T-helper 1 cell treated with Interleukin-12 subunit alpha and Interleukin-12 subunit beta and Interleukin-4 antibody, amounts not matched to agents 30 μg/mL and 1 μg/mL, for 36 hours (primary cell): Measurements from ENCODE around the gene NKX6-2.

Experiments
- H3K27ac Mint-ChIP-seq: one replicate; pipeline ENCODE4 v1.8.0; 2021; ENCODE audit warnings: mild to moderate bottlenecking, mixed read lengths
- H3K27me3 Mint-ChIP-seq: one replicate; pipeline ENCODE4 v1.8.0; 2021; ENCODE audit warnings: low read depth, mixed read lengths
- H3K36me3 Mint-ChIP-seq: one replicate; pipeline ENCODE4 v1.8.0; 2021; ENCODE audit warnings: low read depth, mixed read lengths
- H3K4me1 Mint-ChIP-seq: one replicate; pipeline ENCODE4 v1.8.0; 2021; ENCODE audit warnings: low read depth, mixed read lengths
- H3K4me3 Mint-ChIP-seq: one replicate; pipeline ENCODE4 v1.8.0; 2021; ENCODE audit warnings: mild to moderate bottlenecking, moderate library complexity, mixed read lengths
- H3K9me3 Mint-ChIP-seq: one replicate; pipeline ENCODE4 v1.8.0; 2021; ENCODE audit warnings: mixed read lengths

The NKX6-2 gene

GRCh38 chr10:132817701-132818211, 31.8 kb upstream of the NKX6-2 start:
- H3K36me3 Mint-ChIP-seq: no peaks in the 10 kb centered on the region
- H3K9me3 Mint-ChIP-seq: peaks cover 3% of the 10 kb centered on the region
- no peak overlapping the region for H3K27ac Mint-ChIP-seq
- no peaks in the 10 kb centered on the region for H3K27me3 Mint-ChIP-seq
- no peak overlapping the region for H3K4me3 Mint-ChIP-seq
- no peaks in the 10 kb centered on the region for H3K4me1 Mint-ChIP-seq

- H3K4me1 Mint-ChIP-seq: no peaks in the 10 kb centered on the region
- no peak overlapping the region for H3K4me3 Mint-ChIP-seq
- no peaks in the 10 kb centered on the region for H3K27me3 Mint-ChIP-seq
- H3K9me3 Mint-ChIP-seq: peaks cover 3% of the 10 kb centered on the region
- no peaks in the 10 kb centered on the region for H3K36me3 Mint-ChIP-seq
- H3K27ac Mint-ChIP-seq: no peak overlapping the region
Observed at GRCh38 chr10:132816718-132817117, 30.8 kb upstream of the NKX6-2 start.

- H3K9me3 Mint-ChIP-seq: peaks cover 3% of the 10 kb centered on the region
- H3K4me3 Mint-ChIP-seq: no peak overlapping the region
- H3K36me3 Mint-ChIP-seq: no peaks in the 10 kb centered on the region
- no peaks in the 10 kb centered on the region for H3K4me1 Mint-ChIP-seq
- no peaks in the 10 kb centered on the region for H3K27me3 Mint-ChIP-seq
- H3K27ac Mint-ChIP-seq: no peak overlapping the region
Observed at GRCh38 chr10:132815168-132815857, 29.4 kb upstream of the NKX6-2 start.

- Mint-ChIP-seq H3K4me3 (no peak overlapping the region), H3K4me1 (no peaks in the 10 kb centered on the region), H3K27ac (no peak overlapping the region), H3K36me3 (no peaks in the 10 kb centered on the region), H3K27me3 (no peaks in the 10 kb centered on the region), H3K9me3 (no peaks in the 10 kb centered on the region)
Observed at GRCh38 chr10:132814469-132814856, 28.5 kb upstream of the NKX6-2 start.

- Mint-ChIP-seq H3K36me3 (no peaks in the 10 kb centered on the region), H3K4me1 (no peaks in the 10 kb centered on the region), H3K4me3 (no peak overlapping the region), H3K27ac (no peak overlapping the region), H3K9me3 (no peaks in the 10 kb centered on the region), H3K27me3 (no peaks in the 10 kb centered on the region)
Observed at GRCh38 chr10:132813560-132814468, 27.9 kb upstream of the NKX6-2 start.

- Mint-ChIP-seq H3K9me3 (no peaks in the 10 kb centered on the region), H3K4me1 (no peaks in the 10 kb centered on the region), H3K27me3 (no peaks in the 10 kb centered on the region), H3K27ac (no peak overlapping the region), H3K4me3 (no peak overlapping the region), H3K36me3 (no peaks in the 10 kb centered on the region)
Observed at GRCh38 chr10:132813001-132813401, 27.1 kb upstream of the NKX6-2 start.

GRCh38 chr10:132812520-132812919, 26.6 kb upstream of the NKX6-2 start:
- Mint-ChIP-seq H3K27me3 (no peaks in the 10 kb centered on the region), H3K27ac (no peak overlapping the region), H3K4me1 (no peaks in the 10 kb centered on the region), H3K9me3 (no peaks in the 10 kb centered on the region), H3K36me3 (no peaks in the 10 kb centered on the region), H3K4me3 (no peak overlapping the region)

GRCh38 chr10:132811891-132812481, 26.0 kb upstream of the NKX6-2 start:
- Mint-ChIP-seq H3K27ac (no peak overlapping the region), H3K27me3 (no peaks in the 10 kb centered on the region), H3K4me1 (no peaks in the 10 kb centered on the region), H3K36me3 (no peaks in the 10 kb centered on the region), H3K4me3 (no peak overlapping the region), H3K9me3 (no peaks in the 10 kb centered on the region)

GRCh38 chr10:132810807-132811700, 25.1 kb upstream of the NKX6-2 start:
- Mint-ChIP-seq H3K4me3 (no peak overlapping the region), H3K4me1 (no peaks in the 10 kb centered on the region), H3K36me3 (no peaks in the 10 kb centered on the region), H3K27me3 (no peaks in the 10 kb centered on the region), H3K9me3 (no peaks in the 10 kb centered on the region), H3K27ac (no peak overlapping the region)

- Mint-ChIP-seq H3K4me1 (no peaks in the 10 kb centered on the region), H3K27ac (no peak overlapping the region), H3K4me3 (no peak overlapping the region), H3K9me3 (no peaks in the 10 kb centered on the region), H3K27me3 (no peaks in the 10 kb centered on the region), H3K36me3 (no peaks in the 10 kb centered on the region)
Observed at GRCh38 chr10:132810141-132810806, 24.3 kb upstream of the NKX6-2 start.

- Mint-ChIP-seq H3K4me3 (no peak overlapping the region), H3K9me3 (no peaks in the 10 kb centered on the region), H3K4me1 (no peaks in the 10 kb centered on the region), H3K27me3 (no peaks in the 10 kb centered on the region), H3K36me3 (no peaks in the 10 kb centered on the region), H3K27ac (no peak overlapping the region)
Observed at GRCh38 chr10:132809232-132810140, 23.5 kb upstream of the NKX6-2 start.

- Mint-ChIP-seq H3K36me3 (no peaks in the 10 kb centered on the region), H3K27me3 (no peaks in the 10 kb centered on the region), H3K9me3 (no peaks in the 10 kb centered on the region), H3K4me3 (no peak overlapping the region), H3K27ac (no peak overlapping the region), H3K4me1 (no peaks in the 10 kb centered on the region)
Observed at GRCh38 chr10:132808383-132809231, 22.7 kb upstream of the NKX6-2 start.
